DOHH2 (cell line): ENCODE data around the gene PDE4D.

Experiments used
- H3F3A ChIP-seq: fragments of 200-600 bp; sonication (generic), shearing (Covaris generic); 2 replicates; pipeline ENCODE4 v1.6.0; 2016; ENCODE audit warnings: antibody characterized with exemption, mild to moderate bottlenecking; ENCODE audit not compliant: control insufficient read depth, insufficient read depth
- H3K27ac ChIP-seq: fragments of 200-600 bp; sonication (generic); 2 replicates; pipeline ENCODE4 v1.5.1; 2014; ENCODE audit warnings: low read depth, mild to moderate bottlenecking, low read length, moderate library complexity
- H3K27me3 ChIP-seq: fragments of 200-600 bp; sonication (generic); 2 replicates; pipeline ENCODE4 v1.6.1; 2014; ENCODE audit warnings: mild to moderate bottlenecking, low read length, mixed read lengths; ENCODE audit not compliant: control insufficient read depth
- H3K36me3 ChIP-seq: fragments of 200-600 bp; sonication (generic); 2 replicates; pipeline ENCODE4 v1.6.1; 2014; ENCODE audit warnings: mild to moderate bottlenecking, low read length, moderate library complexity, mixed read lengths; ENCODE audit not compliant: control insufficient read depth
- H3K4me1 ChIP-seq: fragments of 200-600 bp; sonication (generic); 2 replicates; pipeline ENCODE4 v1.6.1; 2014; ENCODE audit warnings: mild to moderate bottlenecking, low read length, mixed read lengths; ENCODE audit not compliant: control insufficient read depth
- H3K4me2 ChIP-seq: fragments of 200-600 bp; sonication (generic); 2 replicates; pipeline ENCODE4 v1.6.0; 2014; ENCODE audit warnings: mild to moderate bottlenecking, low read length, moderate library complexity
- H3K4me3 ChIP-seq: fragments of 200-600 bp; sonication (generic); 2 replicates; pipeline ENCODE4 v1.5.1; 2014; ENCODE audit warnings: mild to moderate bottlenecking, low read length, mixed read lengths
- H3K79me2 ChIP-seq: fragments of 200-600 bp; sonication (generic); 2 replicates; pipeline ENCODE4 v1.6.1; 2014; ENCODE audit warnings: mild to moderate bottlenecking, low read length, mixed read lengths; ENCODE audit not compliant: control insufficient read depth
- H3K9me2 ChIP-seq: fragments of 200-600 bp; sonication (generic); replicated peaks from 2 replicates; pipeline ENCODE4 v1.6.1; 2014; ENCODE audit warnings: mild to moderate bottlenecking, low read length, mixed read lengths; ENCODE audit not compliant: control insufficient read depth
- H3K9me3 ChIP-seq: fragments of 200-600 bp; sonication (generic); 2 replicates; pipeline ENCODE4 v1.6.1; 2014; ENCODE audit warnings: antibody characterized with exemption, low read length, mixed read lengths; ENCODE audit not compliant: control insufficient read depth, insufficient read depth
- H4K20me1 ChIP-seq: fragments of 200-600 bp; sonication (generic); 2 replicates; pipeline ENCODE4 v1.6.0; 2014; ENCODE audit warnings: low read depth, mild to moderate bottlenecking, antibody characterized with exemption, low read length, moderate library complexity; ENCODE audit not compliant: control insufficient read depth, insufficient read depth
- CTCF ChIP-seq: fragments of 200-600 bp; sonication (generic); IDR thresholded peaks from one replicate; pipeline ENCODE4 v1.5.1; 2014; ENCODE audit warnings: antibody characterized with exemption, mild to moderate bottlenecking, low read depth, low read length; ENCODE audit not compliant: poor library complexity, severe bottlenecking
- EZH2phosphoT487 ChIP-seq: fragments of 200-600 bp; sonication (generic); IDR thresholded peaks from 2 replicates; pipeline ENCODE4 v1.6.1; 2017; ENCODE audit warnings: borderline replicate concordance, mild to moderate bottlenecking, antibody characterized with exemption, low read length, moderate library complexity, mixed read lengths

Gene PDE4D

GRCh38 chr5:59770953-59771352 is 122.6 kb downstream of the PDE4D start:
- Histone ChIP-seq H3K36me3 (no peaks in the 10 kb centered on the region), H3K4me1 (peaks cover 22% of the 10 kb centered on the region), H3K79me2 (no peaks in the 10 kb centered on the region), H3F3A (no peaks in the 10 kb centered on the region), H3K9me3 (no peaks in the 10 kb centered on the region), H4K20me1 (no peaks in the 10 kb centered on the region), H3K4me2 (no peak overlapping the region), H3K27ac (no peak overlapping the region), H3K4me3 (no peak overlapping the region), H3K9me2 (no peaks in the 10 kb centered on the region), H3K27me3 (peaks cover 29% of the 10 kb centered on the region)
- no peak for TF ChIP-seq EZH2phosphoT487
- no peak for TF ChIP-seq CTCF

GRCh38 chr5:59769832-59770231 is 123.7 kb downstream of the PDE4D start:
- H3K27ac ChIP-seq: no peak overlapping the region
- H3K27me3 ChIP-seq: peaks cover 29% of the 10 kb centered on the region
- no peak for TF ChIP-seq EZH2phosphoT487
- TF ChIP-seq CTCF: no peak
- H3K9me2 ChIP-seq: no peaks in the 10 kb centered on the region
- H3K4me1 ChIP-seq: peaks cover 32% of the 10 kb centered on the region
- no peak overlapping the region for H3K4me3 ChIP-seq
- H3K4me2 ChIP-seq: no peak overlapping the region
- no peaks in the 10 kb centered on the region for H3K9me3 ChIP-seq
- no peaks in the 10 kb centered on the region for H4K20me1 ChIP-seq
- H3K79me2 ChIP-seq: no peaks in the 10 kb centered on the region
- H3F3A ChIP-seq: no peaks in the 10 kb centered on the region
- no peaks in the 10 kb centered on the region for H3K36me3 ChIP-seq

DNA sequence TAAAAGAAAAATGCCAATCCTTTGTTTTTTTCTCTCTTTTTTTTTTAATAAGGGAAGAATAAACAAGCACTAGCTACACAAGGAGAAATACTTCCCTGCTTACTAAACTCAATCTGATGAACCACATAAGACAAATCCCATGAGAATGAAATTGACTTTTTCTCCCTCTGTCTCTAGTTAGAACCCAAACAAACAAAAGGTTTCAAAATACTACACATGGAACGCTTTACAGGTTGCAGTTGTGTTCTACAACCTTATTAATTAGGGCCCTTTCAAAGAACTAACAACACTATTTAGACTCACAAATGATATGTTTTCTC is 124.5 kb downstream of the PDE4D start:
- H3K4me3 ChIP-seq: peak overlapping the region; percentile 76
- H3K27me3 ChIP-seq: peaks cover 29% of the 10 kb centered on the region
- H3K4me1 ChIP-seq: peaks cover 40% of the 10 kb centered on the region
- no peaks in the 10 kb centered on the region for H3K36me3 ChIP-seq
- no peaks in the 10 kb centered on the region for H3K9me3 ChIP-seq
- TF ChIP-seq EZH2phosphoT487 (no peak), CTCF (no peak)
- H4K20me1 ChIP-seq: no peaks in the 10 kb centered on the region
- H3K9me2 ChIP-seq: no peaks in the 10 kb centered on the region
- no peaks in the 10 kb centered on the region for H3F3A ChIP-seq
- no peaks in the 10 kb centered on the region for H3K79me2 ChIP-seq
- peak overlapping the region; percentile 86 for H3K4me2 ChIP-seq
- H3K27ac ChIP-seq: no peak overlapping the region
